SU-DHL-6 (cell line): Measurements from ENCODE around the gene SPEN.
"Not testable (repeated sequence)": the region's sequence is repeated elsewhere in the genome, so short reads cannot be mapped to it uniquely, and the experiment has no call there.

Experiments
- H2AFZ ChIP-seq: fragments of 200-600 bp; sonication (generic); 2 replicates; pipeline ENCODE4 v1.6.1; 2014; ENCODE audit warnings: low read depth, mild to moderate bottlenecking, moderate library complexity, mixed read lengths, antibody characterized with exemption, low read length; ENCODE audit not compliant: severe bottlenecking
- H3F3A ChIP-seq: fragments of 200-600 bp; shearing (Covaris generic); 2 replicates; pipeline ENCODE4 v1.6.0; 2016; ENCODE audit warnings: antibody characterized with exemption, mild to moderate bottlenecking; ENCODE audit not compliant: insufficient read depth
- H3K27ac ChIP-seq: fragments of 200-600 bp; sonication (generic); 2 replicates; pipeline ENCODE4 v1.5.1; 2016; ENCODE audit warnings: low read depth, mild to moderate bottlenecking, low read length, moderate library complexity, mixed read lengths
- H3K27me3 ChIP-seq: fragments of 200-600 bp; sonication (generic), shearing (Covaris generic); 2 replicates; pipeline ENCODE4 v1.6.0; 2014; ENCODE audit warnings: mild to moderate bottlenecking, low read length
- H3K36me3 ChIP-seq: fragments of 200-600 bp; sonication (generic); 2 replicates; pipeline ENCODE4 v1.6.1; 2014; ENCODE audit warnings: mild to moderate bottlenecking, low read length, mixed read lengths
- H3K4me2 ChIP-seq: fragments of 300-600, 200-600 bp; shearing (Covaris generic), sonication (generic); 2 replicates; pipeline ENCODE4 v1.6.0; 2014; ENCODE audit warnings: low read length, low read depth, mild to moderate bottlenecking; ENCODE audit not compliant: poor library complexity, severe bottlenecking
- H3K4me3 ChIP-seq: fragments of 200-600 bp; sonication (generic); 2 replicates; pipeline ENCODE4 v1.5.1; 2014; ENCODE audit warnings: antibody characterized with exemption, low read length, mild to moderate bottlenecking, mixed read lengths; ENCODE audit not compliant: insufficient read depth, poor library complexity, severe bottlenecking
- H3K79me2 ChIP-seq: fragments of 200-600 bp; sonication (generic); 2 replicates; pipeline ENCODE4 v1.6.1; 2014; ENCODE audit warnings: mild to moderate bottlenecking, low read length, moderate library complexity; ENCODE audit not compliant: insufficient read depth
- H3K9ac ChIP-seq: fragments of 200-600 bp; sonication (generic); 2 replicates; pipeline ENCODE4 v1.7.0; 2014; ENCODE audit warnings: mild to moderate bottlenecking, low read length
- H3K9me2 ChIP-seq: fragments of 200-600 bp; sonication (generic); replicated peaks from 2 replicates; pipeline ENCODE4 v1.6.1; 2014; ENCODE audit warnings: low read length; ENCODE audit not compliant: insufficient read depth
- H3K9me3 ChIP-seq: fragments of 200-600 bp; sonication (generic); 2 replicates; pipeline ENCODE4 v1.6.1; 2014; ENCODE audit warnings: low read length, mixed read lengths; ENCODE audit not compliant: insufficient read depth
- H4K20me1 ChIP-seq: fragments of 200-600 bp; sonication (generic); 2 replicates; pipeline ENCODE4 v1.6.1; 2014; ENCODE audit warnings: low read depth, mild to moderate bottlenecking, antibody characterized with exemption, low read length, moderate library complexity, mixed read lengths
- EZH2phosphoT487 ChIP-seq: fragments of 200-600 bp; sonication (generic), shearing (Covaris generic); conservative IDR thresholded peaks from 2 replicates; pipeline ENCODE4 v1.6.1; 2018; ENCODE audit warnings: mild to moderate bottlenecking, antibody characterized with exemption, low read length, moderate library complexity, mixed read lengths
- TF ChIP-seq, protein P1 (sequence below): fragments of 200-600 bp; sonication (generic); IDR thresholded peaks from one replicate; pipeline ENCODE4 v1.5.1; 2017; ENCODE audit warnings: antibody characterized with exemption, mild to moderate bottlenecking, low read length, moderate library complexity; ENCODE audit not compliant: insufficient read depth, poor library complexity, severe bottlenecking

SPEN gene

DNA sequence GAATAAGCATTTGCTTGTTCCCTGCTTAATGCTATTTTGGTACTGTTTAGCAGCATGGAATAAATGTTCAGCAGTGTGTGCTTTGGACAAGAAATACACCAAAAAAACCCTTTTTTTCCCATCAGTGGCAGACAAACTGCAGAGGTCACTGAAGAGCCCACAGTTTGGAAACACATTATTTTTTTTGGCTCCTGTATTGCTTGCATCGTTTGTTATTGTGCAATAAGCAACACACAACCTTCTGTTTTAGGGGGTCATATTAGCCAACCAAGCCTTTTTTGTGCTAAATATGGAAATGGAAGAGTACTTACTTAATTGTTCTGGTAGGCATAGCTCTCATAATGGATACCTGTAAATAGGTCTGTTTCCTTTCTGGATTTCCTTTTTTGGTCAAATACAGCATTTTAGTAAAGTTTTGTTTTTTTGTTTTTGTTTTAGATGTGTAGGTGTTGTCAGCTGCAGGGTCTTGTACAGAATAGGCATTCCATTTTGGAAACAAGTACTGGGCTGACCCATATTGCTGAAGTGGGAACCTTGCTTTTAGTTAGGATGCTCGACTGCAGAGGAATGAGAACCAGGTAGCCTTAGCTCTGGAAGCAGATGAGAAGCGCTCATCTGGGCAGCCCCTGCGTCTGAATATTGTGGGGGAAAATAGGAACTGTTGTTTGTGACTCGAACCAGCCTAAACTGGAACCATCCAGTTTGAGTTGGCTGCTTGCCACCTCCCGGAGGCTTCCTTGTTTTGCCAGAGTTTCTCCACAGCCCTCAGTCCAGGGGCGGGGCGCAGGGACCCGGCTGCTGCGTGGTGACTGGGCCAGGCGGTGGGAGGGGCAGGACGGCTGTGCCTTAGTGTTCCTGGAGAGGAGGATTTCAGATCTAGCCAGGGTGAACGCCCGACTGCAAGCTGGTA is 38.4 kb downstream of the SPEN start:
- Histone ChIP-seq H3K27me3 (no peaks in the 10 kb centered on the region), H2AFZ (no peak overlapping the region), H3K27ac (peak overlapping the region; percentile 13; the same call in 1 of the 2 replicates), H4K20me1 (peaks cover 58% of the 10 kb centered on the region), H3F3A (peaks cover 6% of the 10 kb centered on the region), H3K9me2 (no peaks in the 10 kb centered on the region), H3K79me2 (peaks cover 100% of the 10 kb centered on the region), H3K4me2 (peak overlapping the region; percentile 18), H3K4me3 (no peak overlapping the region), H3K36me3 (peaks cover 4% of the 10 kb centered on the region; the same call in 1 of the 2 replicates), H3K9me3 (no peaks in the 10 kb centered on the region), H3K9ac (no peak overlapping the region)
- TF ChIP-seq EZH2phosphoT487, result no peak
- TF ChIP-seq, protein P1, sequence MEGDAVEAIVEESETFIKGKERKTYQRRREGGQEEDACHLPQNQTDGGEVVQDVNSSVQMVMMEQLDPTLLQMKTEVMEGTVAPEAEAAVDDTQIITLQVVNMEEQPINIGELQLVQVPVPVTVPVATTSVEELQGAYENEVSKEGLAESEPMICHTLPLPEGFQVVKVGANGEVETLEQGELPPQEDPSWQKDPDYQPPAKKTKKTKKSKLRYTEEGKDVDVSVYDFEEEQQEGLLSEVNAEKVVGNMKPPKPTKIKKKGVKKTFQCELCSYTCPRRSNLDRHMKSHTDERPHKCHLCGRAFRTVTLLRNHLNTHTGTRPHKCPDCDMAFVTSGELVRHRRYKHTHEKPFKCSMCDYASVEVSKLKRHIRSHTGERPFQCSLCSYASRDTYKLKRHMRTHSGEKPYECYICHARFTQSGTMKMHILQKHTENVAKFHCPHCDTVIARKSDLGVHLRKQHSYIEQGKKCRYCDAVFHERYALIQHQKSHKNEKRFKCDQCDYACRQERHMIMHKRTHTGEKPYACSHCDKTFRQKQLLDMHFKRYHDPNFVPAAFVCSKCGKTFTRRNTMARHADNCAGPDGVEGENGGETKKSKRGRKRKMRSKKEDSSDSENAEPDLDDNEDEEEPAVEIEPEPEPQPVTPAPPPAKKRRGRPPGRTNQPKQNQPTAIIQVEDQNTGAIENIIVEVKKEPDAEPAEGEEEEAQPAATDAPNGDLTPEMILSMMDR, result no peak

DNA sequence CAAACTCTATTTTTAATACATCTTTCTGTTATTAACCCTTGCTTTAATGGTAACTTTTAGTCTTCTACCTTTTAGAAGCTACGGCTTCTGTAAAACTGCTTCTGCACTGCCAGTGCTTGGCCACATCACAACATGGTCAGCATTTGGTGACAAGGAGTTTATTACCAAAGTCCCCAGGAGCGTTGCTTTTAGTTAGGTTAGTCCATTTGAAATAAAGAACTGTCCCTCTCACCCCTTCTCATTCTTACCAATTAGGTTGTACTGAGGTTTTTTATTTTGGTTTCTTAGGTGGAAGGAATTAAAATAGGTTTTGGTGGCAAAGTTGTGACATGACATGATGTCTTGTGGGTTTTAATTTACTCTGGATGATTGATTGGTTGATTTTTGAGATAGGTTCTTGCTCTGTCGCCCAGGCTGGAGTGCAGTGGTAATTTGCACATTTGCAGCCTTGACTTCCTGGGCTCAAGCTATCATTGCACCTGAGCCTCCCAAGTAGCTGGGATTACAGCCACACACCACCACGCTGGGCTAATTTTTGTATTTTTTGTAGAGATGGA is 39.2 kb downstream of the SPEN start:
- peak overlapping the region; percentile 13; the same call in 1 of the 2 replicates for H3K27ac ChIP-seq
- H3K9me2 ChIP-seq, result no peaks in the 10 kb centered on the region
- no peak overlapping the region for H3K9ac ChIP-seq
- H3K4me2 ChIP-seq, result peak overlapping the region; percentile 18
- no peaks in the 10 kb centered on the region for H3K27me3 ChIP-seq
- no peak overlapping the region for H3K4me3 ChIP-seq
- peaks cover 58% of the 10 kb centered on the region for H4K20me1 ChIP-seq
- no peak for TF ChIP-seq EZH2phosphoT487
- TF ChIP-seq, protein P1, result no peak
- H3K79me2 ChIP-seq, result peaks cover 100% of the 10 kb centered on the region
- no peak overlapping the region for H2AFZ ChIP-seq
- peaks cover 1% of the 10 kb centered on the region; the same call in 1 of the 2 replicates for H3K36me3 ChIP-seq
- H3F3A ChIP-seq, result peaks cover 6% of the 10 kb centered on the region
- H3K9me3 ChIP-seq, result no peaks in the 10 kb centered on the region

DNA sequence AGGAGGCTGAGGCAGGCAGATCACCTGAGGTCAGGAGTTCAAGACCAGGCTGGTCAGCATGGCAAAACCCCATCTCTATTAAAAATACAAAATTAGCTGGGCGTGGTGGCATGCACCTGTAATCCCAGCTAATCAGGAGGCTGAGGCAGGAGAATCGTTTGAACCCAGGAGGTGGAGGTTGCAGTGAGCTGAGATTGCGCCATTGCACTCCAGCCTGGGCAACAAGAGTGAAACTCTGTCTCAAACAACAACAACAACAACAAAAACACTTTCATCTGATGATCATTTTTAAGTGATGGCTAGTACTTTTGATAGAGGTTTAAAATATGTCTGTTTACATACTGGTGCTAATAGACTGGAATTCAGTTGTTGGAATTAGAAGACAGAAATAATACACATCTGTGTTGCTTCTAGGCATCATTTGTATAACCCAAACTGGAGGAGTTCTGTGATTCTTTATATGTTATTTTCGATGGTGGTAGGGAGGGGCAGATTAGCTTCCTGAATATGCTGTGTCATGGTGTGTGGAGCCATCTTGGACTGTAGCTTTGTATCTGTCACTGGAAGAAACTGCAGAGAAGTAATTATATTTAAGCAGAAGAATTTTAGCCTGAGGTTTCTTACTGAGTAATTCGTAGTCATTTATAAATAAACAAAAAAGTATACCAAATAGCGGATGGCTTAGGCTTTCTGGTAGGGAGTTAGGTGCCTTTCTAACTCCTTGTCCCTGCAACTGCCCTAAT is 45.5 kb downstream of the SPEN start:
- H3F3A ChIP-seq, H3K9me3 ChIP-seq, H3K27me3 ChIP-seq, H3K36me3 ChIP-seq, H2AFZ ChIP-seq, H3K9me2 ChIP-seq, H3K4me3 ChIP-seq, H3K4me2 ChIP-seq, H3K9ac ChIP-seq: not testable (repeated sequence)
- Histone ChIP-seq H3K79me2 (peaks cover 100% of the 10 kb centered on the region), H3K27ac (peak overlapping the region; percentile 18; the same call in 1 of the 2 replicates), H4K20me1 (peaks cover 22% of the 10 kb centered on the region; the same call in 1 of the 2 replicates)
